C4-2B (cell line): ENCODE data around the gene PSMB5.

Experiments
- CTCF ChIP-seq: fragments of 450-650 bp; conservative IDR thresholded peaks from 2 replicates; pipeline ENCODE4 v1.5.1; 2017; ENCODE audit warnings: mild to moderate bottlenecking
- ZFX ChIP-seq: fragments of 450-650 bp; IDR thresholded peaks from 2 replicates; pipeline ENCODE4 v1.6.1; 2017

GRCh38 chr14:23071244-23071920 lies 36.7 kb upstream of the PSMB5 start:
- TF ChIP-seq CTCF (no peak), ZFX (no peak)
